GM12878 (cell line): ENCODE measurements around the gene GRN.

ENCODE experiments used
- CREB1 ChIP-seq: IDR thresholded peaks from 2 replicates; pipeline ENCODE4 v1.6.1; 2012; ENCODE audit warnings: low read depth, mild to moderate bottlenecking, inconsistent platforms
- CTCF ChIP-seq, 3 experiments: IDR thresholded peaks in 2 of 3; conservative IDR thresholded peaks in 1 of 3; 2 replicates each; pipeline ENCODE4 v1.5.1; 2011; ENCODE audit warnings: low read depth in 3 of 3, low read length in 3 of 3, mild to moderate bottlenecking in 3 of 3, control low read depth in 2 of 3, moderate library complexity in 2 of 3, inconsistent platforms in 1 of 3, mixed read lengths in 1 of 3; ENCODE audit not compliant: control insufficient read depth in 2 of 3, insufficient read depth in 1 of 3; ENCODE audit errors: extremely low read depth in 1 of 3
- ESRRA ChIP-seq: IDR thresholded peaks from 2 replicates; pipeline ENCODE4 v1.6.1; 2012; ENCODE audit warnings: mild to moderate bottlenecking, low read length, improper control_type of control experiment
- TAF1 ChIP-seq: IDR thresholded peaks from 2 replicates; pipeline ENCODE4 v1.6.1; 2011; ENCODE audit warnings: mild to moderate bottlenecking, low read depth, low read length, borderline replicate concordance
- TF ChIP-seq, protein P1 (sequence below): fragments of 450-650 bp; IDR thresholded peaks from 2 replicates; pipeline ENCODE4 v1.6.1; 2018; ENCODE audit warnings: borderline replicate concordance, mild to moderate bottlenecking; ENCODE audit not compliant: partially characterized antibody

- TF ChIP-seq ESRRA (no peak), TAF1 (no peak), CTCF (IDR thresholded peaks at IDR 0.05 in 2 of 3, conservative IDR thresholded peaks at IDR 0.05 in 1 of 3; ENCODE audit: control insufficient read depth in 2 of 3, extremely low read depth in 1 of 3, insufficient read depth in 1 of 3, low read depth in 3 of 3, low read length in 3 of 3) (no peak), CREB1 (no peak)
- TF ChIP-seq, protein P1, sequence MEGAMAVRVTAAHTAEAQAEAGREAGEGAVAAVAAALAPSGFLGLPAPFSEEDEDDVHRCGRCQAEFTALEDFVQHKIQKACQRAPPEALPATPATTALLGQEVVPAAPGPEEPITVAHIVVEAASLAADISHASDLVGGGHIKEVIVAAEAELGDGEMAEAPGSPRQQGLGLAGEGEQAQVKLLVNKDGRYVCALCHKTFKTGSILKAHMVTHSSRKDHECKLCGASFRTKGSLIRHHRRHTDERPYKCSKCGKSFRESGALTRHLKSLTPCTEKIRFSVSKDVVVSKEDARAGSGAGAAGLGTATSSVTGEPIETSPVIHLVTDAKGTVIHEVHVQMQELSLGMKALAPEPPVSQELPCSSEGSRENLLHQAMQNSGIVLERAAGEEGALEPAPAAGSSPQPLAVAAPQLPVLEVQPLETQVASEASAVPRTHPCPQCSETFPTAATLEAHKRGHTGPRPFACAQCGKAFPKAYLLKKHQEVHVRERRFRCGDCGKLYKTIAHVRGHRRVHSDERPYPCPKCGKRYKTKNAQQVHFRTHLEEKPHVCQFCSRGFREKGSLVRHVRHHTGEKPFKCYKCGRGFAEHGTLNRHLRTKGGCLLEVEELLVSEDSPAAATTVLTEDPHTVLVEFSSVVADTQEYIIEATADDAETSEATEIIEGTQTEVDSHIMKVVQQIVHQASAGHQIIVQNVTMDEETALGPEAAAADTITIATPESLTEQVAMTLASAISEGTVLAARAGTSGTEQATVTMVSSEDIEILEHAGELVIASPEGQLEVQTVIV: no peak
These were observed 31.7 kb downstream of the GRN start for GRCh38 chr17:44376779-44377178.
